H1 (cell line): ENCODE measurements around the gene UQCR10. TPM values are rescaled to one million over a fixed set of nuclear protein-coding genes. Genes with fewer than 3 reads are reported as not detected.
A peak's percentile ranks its signal among the peaks of the same experiment; 100 is the strongest.

Experiments
- PHF8 ChIP-seq: fragments of 200-600 bp; sonication (generic); conservative IDR thresholded peaks from 2 replicates; pipeline ENCODE4 v1.7.1; 2012; ENCODE audit warnings: low read depth, mild to moderate bottlenecking, inconsistent platforms, low read length, moderate library complexity
- RAD21 ChIP-seq, 2 experiments: IDR thresholded peaks in 1 of 2; conservative IDR thresholded peaks in 1 of 2; 2 replicates each; pipeline ENCODE4 v1.6.1; 2011; ENCODE audit warnings: low read depth in 2 of 2, low read length in 2 of 2, improper control_type of control experiment in 1 of 2, inconsistent platforms in 1 of 2, mild to moderate bottlenecking in 1 of 2, moderate library complexity in 1 of 2
- polyA plus RNA-seq, 7 experiments: library from polyadenylated mRNA; depleted of rRNA in 3 of 7; stranded (reverse) in 5 of 7; unstranded in 2 of 7; fragments of >200 nt in 5 of 7; fragments of 200-250 nt in 2 of 7; gene quantifications; 1 replicate in 5 of 7; 2 replicates in 1 of 7; 4 replicates in 1 of 7; pipeline versions ENCODE4 v1.2.1 to v1.2.3, GENCODE V29; 2011 to 2013; ENCODE audit warnings: missing spikeins in 2 of 7, mixed read lengths in 2 of 7
- total RNA-seq: library from RNA; stranded (reverse); fragmentation: NEBNext Ultra II Directional; extraction: Animal tissue kit (Norgen Biotek cat#: 25700); gene quantifications from 2 replicates; pipeline ENCODE4 v1.2.1, GENCODE V29; 2021

Gene UQCR10
- total and polyA plus RNA-seq, 2 of the 8 experiments (the other 6 are each of a cell fraction or from before 2014, with no cell fraction given): 102 to 260 TPM

- TF ChIP-seq PHF8 (no peak), RAD21 (IDR thresholded peaks at IDR 0.05 in 1 of 2, conservative IDR thresholded peaks at IDR 0.05 in 1 of 2; ENCODE audit: low read depth in 2 of 2, low read length in 2 of 2) (peak in 1 of 2 experiments; percentile 17; a peak in 2 of 4 replicates)
These were observed 32.3 kb upstream of the UQCR10 start (continued) for GRCh38 chr22:29734838-29735237.
